SK-N-SH (cell line): ENCODE results near the gene TOP3A. TPM values are rescaled to one million over a fixed set of nuclear protein-coding genes. Genes with fewer than 3 reads are reported as not detected.

Experiments
- CTCF ChIA-PET: fragments of 300-600, 350-600 bp; formaldehyde crosslinking; extraction: SDS; loops from one replicate; lab custom pipeline; 2021; lab: Yijun Ruan, JAX
- POLR2A ChIA-PET: fragments of 350-600 bp; sonication (Branson Sonifier 250); formaldehyde crosslinking; extraction: SDS; loops from one replicate; lab custom pipeline; 2020; ENCODE audit warnings: antibody characterized with exemption, inconsistent platforms; lab: Yijun Ruan, JAX
- DNase-seq: peaks from one replicate; pipeline ENCODE4 v3.0.0; 2012
- H2AFZ ChIP-seq: fragments of 200-600 bp; sonication (generic); 2 replicates; pipeline ENCODE4 v1.8.1; 2016; ENCODE audit warnings: antibody characterized with exemption, mild to moderate bottlenecking, low read depth
- H3F3A ChIP-seq: fragments of 200-600 bp; sonication (generic); replicated peaks from 2 replicates; pipeline ENCODE3; 2016; ENCODE audit warnings: antibody characterized with exemption, mild to moderate bottlenecking; ENCODE audit not compliant: insufficient read depth
- H3K27ac ChIP-seq, 2 experiments: fragments of 200-500 bp in 1 of 2; fragments of 200-600 bp in 1 of 2; sonication (Bioruptor generic) in 1 of 2; sonication (generic), shearing (Covaris generic) in 1 of 2; 2 replicates each; pipeline versions ENCODE4 v1.5.1 to v1.6.1; 2014 to 2016; ENCODE audit warnings: low read depth in 2 of 2, inconsistent platforms in 1 of 2, low read length in 1 of 2, mild to moderate bottlenecking in 1 of 2, mixed read lengths in 1 of 2
- H3K27me3 ChIP-seq: fragments of 200-600 bp; sonication (generic), shearing (Covaris generic); 2 replicates; pipeline ENCODE4 v1.6.1; 2016; ENCODE audit warnings: mixed run types; ENCODE audit not compliant: insufficient read depth
- H3K36me3 ChIP-seq, 2 experiments: fragments of 200-500 bp in 1 of 2; fragments of 200-600 bp in 1 of 2; sonication (Bioruptor generic) in 1 of 2; sonication (generic) in 1 of 2; replicated peaks in 1 of 2; 2 replicates each; pipeline versions ENCODE3 to v1.5.1; 2014 to 2016; ENCODE audit warnings: low read length in 1 of 2, mild to moderate bottlenecking in 1 of 2; ENCODE audit not compliant: insufficient read depth in 2 of 2, control insufficient read depth in 1 of 2
- H3K4me1 ChIP-seq, 2 experiments: fragments of 200-500 bp in 1 of 2; fragments of 200-600 bp in 1 of 2; sonication (Bioruptor generic) in 1 of 2; sonication (generic), shearing (Covaris generic) in 1 of 2; 2 replicates each; pipeline versions ENCODE4 v1.5.1 to v1.6.1; 2014 to 2016; ENCODE audit warnings: low read depth in 1 of 2, low read length in 1 of 2, mixed run types in 1 of 2; ENCODE audit not compliant: insufficient read depth in 2 of 2, control insufficient read depth in 1 of 2
- H3K4me2 ChIP-seq: fragments of 200-600 bp; sonication (generic), shearing (Covaris generic); 2 replicates; pipeline ENCODE4 v1.6.1; 2017; ENCODE audit warnings: mixed run types
- H3K4me3 ChIP-seq, 2 experiments: fragments of 200-500 bp in 1 of 2; fragments of 200-600 bp in 1 of 2; sonication (Bioruptor generic) in 1 of 2; sonication (generic), shearing (Covaris generic) in 1 of 2; 2 replicates each; pipeline versions ENCODE4 v1.5.1 to v1.8.1; 2014 to 2016; ENCODE audit warnings: low read depth in 2 of 2, inconsistent platforms in 1 of 2, low read length in 1 of 2, mild to moderate bottlenecking in 1 of 2, mixed read lengths in 1 of 2, moderate library complexity in 1 of 2
- H3K79me2 ChIP-seq: fragments of 200-600 bp; sonication (generic); 2 replicates; pipeline ENCODE4 v1.8.1; 2017; ENCODE audit warnings: mild to moderate bottlenecking; ENCODE audit not compliant: insufficient read depth
- H3K9ac ChIP-seq: fragments of 200-600 bp; sonication (generic); 2 replicates; pipeline ENCODE4 v1.6.1; 2017; ENCODE audit warnings: mixed run types
- H3K9me2 ChIP-seq: fragments of 200-600 bp; sonication (generic); 2 replicates; pipeline ENCODE4 v1.6.1; 2017; ENCODE audit warnings: mixed run types
- H3K9me3 ChIP-seq: fragments of 200-600 bp; sonication (generic); 2 replicates; pipeline ENCODE4 v1.6.1; 2017; ENCODE audit warnings: mixed run types, mild to moderate bottlenecking, moderate library complexity
- H4K20me1 ChIP-seq: fragments of 200-600 bp; sonication (generic); 2 replicates; pipeline ENCODE4 v1.6.1; 2017; ENCODE audit warnings: mild to moderate bottlenecking, mixed run types; ENCODE audit not compliant: insufficient read depth
- ELF1 ChIP-seq: IDR thresholded peaks from 2 replicates; pipeline ENCODE4 v1.4.0; 2012
- EP300 ChIP-seq, 2 experiments: IDR thresholded peaks; 2 replicates each; pipeline versions ENCODE4 v1.4.0 to v1.6.1; 2012; ENCODE audit warnings: borderline replicate concordance in 1 of 2, low read depth in 1 of 2, low read length in 1 of 2
- FOSL2 ChIP-seq: IDR thresholded peaks from 2 replicates; pipeline ENCODE4 v1.4.0; 2012; ENCODE audit warnings: low read depth, mild to moderate bottlenecking, moderate library complexity, borderline replicate concordance
- FOXJ3 ChIP-seq: sonication (generic); formaldehyde crosslinking; IDR thresholded peaks from 2 replicates; pipeline ENCODE4 v1.5.1; 2020; ENCODE audit warnings: mild to moderate bottlenecking, missing genetic modification reagents
- MEF2A ChIP-seq: IDR thresholded peaks from 2 replicates; pipeline ENCODE4 v1.4.0; 2012; ENCODE audit warnings: low read depth, borderline replicate concordance
- NRF1 ChIP-seq: IDR thresholded peaks from 2 replicates; pipeline ENCODE4 v1.6.1; 2012; ENCODE audit warnings: low read depth, mild to moderate bottlenecking, low read length
- POLR2AphosphoS5 ChIP-seq: IDR thresholded peaks from 2 replicates; pipeline ENCODE4 v1.6.1; 2012; ENCODE audit warnings: low read depth, low read length
- RAD21 ChIP-seq: IDR thresholded peaks from 2 replicates; pipeline ENCODE4 v1.6.1; 2012; ENCODE audit warnings: mild to moderate bottlenecking, low read length
- REST ChIP-seq: IDR thresholded peaks from 2 replicates; pipeline ENCODE4 v1.6.1; 2012; ENCODE audit warnings: mild to moderate bottlenecking, low read depth, low read length, moderate library complexity
- TEAD4 ChIP-seq: IDR thresholded peaks from 2 replicates; pipeline ENCODE4 v1.4.0; 2012; ENCODE audit warnings: mild to moderate bottlenecking, borderline replicate concordance; ENCODE audit not compliant: insufficient read depth
- USF2 ChIP-seq: fragments of 150-350 bp; IDR thresholded peaks from 2 replicates; pipeline ENCODE4 v1.6.1; 2017; ENCODE audit warnings: antibody characterized with exemption, low read length, low read depth, borderline replicate concordance
- WGBS: methylation state at CpG from one replicate; pipeline ENCODE4 v1.1.6; 2017; ENCODE audit warnings: low lambda C conversion rate; 5-methylcytosine and 5-hydroxymethylcytosine counted together
- polyA plus RNA-seq, 3 experiments: library from polyadenylated mRNA; depleted of rRNA; stranded (reverse); fragments of >200 nt; gene quantifications; 2 replicates each; pipeline ENCODE4 v1.2.3, GENCODE V29; 2012

Gene TOP3A
- polyA plus RNA-seq, 1 of the 3 experiments (the other 2 are of a cell fraction), result 14.7 TPM

GRCh38 chr17:18254888-18255649 is 59.7 kb downstream of the TOP3A start:
- CTCF ChIA-PET, result interaction anchor here (1.0 kb wide), 1 partner anchor 38 kb away, joined by 3 read pairs; no protein-coding TSS in a partner anchor
- Histone ChIP-seq H2AFZ (no peak overlapping the region), H3K9ac (no peak overlapping the region), H3K9me3 (no peaks in the 10 kb centered on the region), H3K4me2 (no peak overlapping the region), H3K9me2 (no peaks in the 10 kb centered on the region), H3K27ac (no peak overlapping the region), H3K79me2 (peaks cover 36% of the 10 kb centered on the region), H3K4me3 (no peak overlapping the region), H3K36me3 (peaks cover 22 to 61% of the 10 kb centered on the region in 2 experiments), H3K27me3 (no peaks in the 10 kb centered on the region), H3F3A (peaks cover 5% of the 10 kb centered on the region), H3K4me1 (peaks cover 0 to 22% of the 10 kb centered on the region in 2 experiments; a peak in 1 of 4 replicates), H4K20me1 (peaks cover 36% of the 10 kb centered on the region)
- no peak for DNase-seq
- 97% methylated on average over 8 of the region's 8 CpGs for WGBS
- POLR2A ChIA-PET, result no interaction called here
- TF ChIP-seq TEAD4 (no peak), USF2 (no peak), POLR2AphosphoS5 (no peak), MEF2A (no peak), EP300 (IDR thresholded peaks at IDR 0.05; ENCODE audit: borderline replicate concordance in 1 of 2, low read depth in 1 of 2, low read length in 1 of 2) (no peak), NRF1 (no peak), REST (no peak), ELF1 (no peak), RAD21 (no peak), FOXJ3 (CRISPR knock-in tag) (no peak), FOSL2 (no peak)
